B cell (primary cell): ENCODE data around the gene SLC25A29. TPM values are rescaled to one million over a fixed set of nuclear protein-coding genes. Genes with fewer than 3 reads are reported as not detected.

Source experiments
- ATAC-seq: fragments of 200-7000 bp; cut with Tn5 transposase; one replicate; pipeline ENCODE4 v1.10.0; 2021; ENCODE audit warnings: low read depth, mild to moderate bottlenecking, moderate number of reproducible peaks, moderate library complexity
- CTCF ChIA-PET: fragments of 350-600 bp; sonication (Branson Sonifier 250); formaldehyde crosslinking; loops from one replicate; lab custom pipeline; 2021; ENCODE audit warnings: antibody characterized with exemption, inconsistent platforms; lab: Charles Lee
- POLR2A ChIA-PET: fragments of 350-600 bp; sonication (Branson Sonifier 250); formaldehyde crosslinking; loops from one replicate; lab custom pipeline; 2021; ENCODE audit warnings: antibody characterized with exemption; lab: Charles Lee
- DNase-seq: peaks from one replicate; pipeline ENCODE4 v3.0.0; 2013
- H2AFZ ChIP-seq: 2 replicates; pipeline ENCODE4 v1.6.1; 2012; ENCODE audit warnings: mild to moderate bottlenecking, low read depth, low read length; ENCODE audit not compliant: insufficient read depth, poor library complexity, severe bottlenecking
- H3K27ac ChIP-seq, 2 donors: 1 replicate in 1 of 2; 2 replicates in 1 of 2; pipeline ENCODE4 v1.5.1; 2012 to 2013; ENCODE audit warnings: low read length in 2 of 2, mild to moderate bottlenecking in 2 of 2, moderate library complexity in 1 of 2
- H3K27me3 ChIP-seq, 4 experiments: fragments of 200-600 bp in 1 of 4; sonication (generic) in 1 of 4; replicated peaks in 1 of 4; 1 replicate in 2 of 4; 2 replicates in 2 of 4; pipeline versions ENCODE4 v1.6.1 to v1.7.0; 2013 to 2016; ENCODE audit warnings: low read length in 3 of 4, mild to moderate bottlenecking in 2 of 4, mixed read lengths in 1 of 4, moderate library complexity in 1 of 4; ENCODE audit not compliant: insufficient read depth in 4 of 4, control insufficient read depth in 3 of 4; ENCODE audit errors: control extremely low read depth in 1 of 4
- H3K36me3 ChIP-seq, 2 experiments: replicated peaks in 1 of 2; 1 replicate in 1 of 2; 2 replicates in 1 of 2; pipeline versions ENCODE4 v1.6.1 to v1.7.1; 2013; ENCODE audit warnings: low read length in 1 of 2; ENCODE audit not compliant: insufficient read depth in 2 of 2, control insufficient read depth in 1 of 2; ENCODE audit errors: control extremely low read depth in 1 of 2, extremely low read depth in 1 of 2
- H3K4me1 ChIP-seq, 2 donors: fragments of 200-600 bp in 1 of 2; sonication (generic) in 1 of 2; 1 replicate in 1 of 2; 2 replicates in 1 of 2; pipeline versions ENCODE4 v1.5.1 to v1.6.1; 2013 to 2017; ENCODE audit warnings: low read length in 2 of 2; ENCODE audit not compliant: control insufficient read depth in 2 of 2, insufficient read depth in 2 of 2
- H3K4me2 ChIP-seq: replicated peaks from 2 replicates; pipeline ENCODE3; 2012; ENCODE audit warnings: mild to moderate bottlenecking, low read depth, low read length; ENCODE audit not compliant: poor library complexity, severe bottlenecking
- H3K4me3 ChIP-seq, 5 experiments: fragments of 200-600 bp in 1 of 5; sonication (generic) in 1 of 5; 1 replicate in 3 of 5; 2 replicates in 2 of 5; pipeline versions ENCODE4 v1.5.1 to v1.7.0; 2011 to 2016; ENCODE audit warnings: low read length in 4 of 5, mild to moderate bottlenecking in 4 of 5, low read depth in 2 of 5, control low read depth in 1 of 5, moderate library complexity in 1 of 5; ENCODE audit not compliant: insufficient read depth in 1 of 5; ENCODE audit errors: control extremely low read depth in 1 of 5, extremely low read depth in 1 of 5
- H3K79me2 ChIP-seq: fragments of 200-600 bp; sonication (generic); one replicate; pipeline ENCODE4 v1.6.0; 2016; ENCODE audit warnings: low read length; ENCODE audit not compliant: control insufficient read depth, insufficient read depth
- H3K9ac ChIP-seq: fragments of 200-600 bp; sonication (generic); 2 replicates; pipeline ENCODE4 v1.6.1; 2017; ENCODE audit warnings: mild to moderate bottlenecking, low read length, moderate library complexity
- H3K9me3 ChIP-seq, 3 donors: one replicate each; pipeline versions ENCODE4 v1.6.1 to v1.7.1; 2013; ENCODE audit warnings: low read length in 2 of 3; ENCODE audit not compliant: control insufficient read depth in 2 of 3, insufficient read depth in 1 of 3; ENCODE audit errors: control extremely low read depth in 1 of 3
- H4K20me1 ChIP-seq: 2 replicates; pipeline ENCODE4 v1.6.0; 2012; ENCODE audit warnings: mild to moderate bottlenecking, low read length; ENCODE audit not compliant: insufficient read depth, control insufficient read depth, poor library complexity, severe bottlenecking
- H3K27ac Mint-ChIP-seq: one replicate; pipeline ENCODE4 v1.8.0; 2021; ENCODE audit warnings: mixed read lengths
- H3K27me3 Mint-ChIP-seq: one replicate; pipeline ENCODE4 v1.8.0; 2021; ENCODE audit warnings: mixed read lengths
- H3K4me1 Mint-ChIP-seq: one replicate; pipeline ENCODE4 v1.8.0; 2021; ENCODE audit warnings: mixed read lengths
- H3K4me3 Mint-ChIP-seq: one replicate; pipeline ENCODE4 v1.8.0; 2021; ENCODE audit warnings: mixed read lengths
- H3K9me3 Mint-ChIP-seq: one replicate; pipeline ENCODE4 v1.8.0; 2022; ENCODE audit warnings: mixed read lengths; ENCODE audit not compliant: insufficient read depth
- EZH2 ChIP-seq: IDR thresholded peaks from 2 replicates; pipeline ENCODE4 v1.6.1; 2012; ENCODE audit warnings: borderline replicate concordance, low read depth, mild to moderate bottlenecking, moderate library complexity, low read length; ENCODE audit not compliant: insufficient read depth, poor library complexity, severe bottlenecking
- WGBS: methylation state at CpG from one replicate; pipeline ENCODE4 v1.1.5; 2013; ENCODE audit warnings: missing lambda C conversion rate; ENCODE audit not compliant: insufficient coverage; 5-methylcytosine and 5-hydroxymethylcytosine counted together
- intact Hi-C: fragments of 100-400 bp; cut with micrococcal nuclease; formaldehyde crosslinking; loops from one replicate; pipeline ENCODE4 v1.10.0; 2022
- polyA plus RNA-seq: library from polyadenylated mRNA; depleted of rRNA; stranded (reverse); fragments of >200 nt; gene quantifications from 2 replicates; pipeline ENCODE4 v1.2.3, GENCODE V29; 2012
- total RNA-seq, 2 donors: library from RNA; stranded (reverse); fragments of 120-200 nt in 1 of 2; gene quantifications; 1 replicate in 1 of 2; 2 replicates in 1 of 2; pipeline versions ENCODE4 v1.2.3 to v1.2.4, GENCODE V29; 2013 to 2022
- TF ChIP-seq, protein P1 (sequence below): fragments of 200-600 bp; IDR thresholded peaks from one replicate; pipeline ENCODE4 v1.8.0; 2022; ENCODE audit warnings: antibody characterized with exemption, mild to moderate bottlenecking

SLC25A29 gene
- total and polyA plus RNA-seq, 2 donors (not counting 1 experiment from before 2014, with no cell fraction given): 15.1 to 99.9 TPM

DNA sequence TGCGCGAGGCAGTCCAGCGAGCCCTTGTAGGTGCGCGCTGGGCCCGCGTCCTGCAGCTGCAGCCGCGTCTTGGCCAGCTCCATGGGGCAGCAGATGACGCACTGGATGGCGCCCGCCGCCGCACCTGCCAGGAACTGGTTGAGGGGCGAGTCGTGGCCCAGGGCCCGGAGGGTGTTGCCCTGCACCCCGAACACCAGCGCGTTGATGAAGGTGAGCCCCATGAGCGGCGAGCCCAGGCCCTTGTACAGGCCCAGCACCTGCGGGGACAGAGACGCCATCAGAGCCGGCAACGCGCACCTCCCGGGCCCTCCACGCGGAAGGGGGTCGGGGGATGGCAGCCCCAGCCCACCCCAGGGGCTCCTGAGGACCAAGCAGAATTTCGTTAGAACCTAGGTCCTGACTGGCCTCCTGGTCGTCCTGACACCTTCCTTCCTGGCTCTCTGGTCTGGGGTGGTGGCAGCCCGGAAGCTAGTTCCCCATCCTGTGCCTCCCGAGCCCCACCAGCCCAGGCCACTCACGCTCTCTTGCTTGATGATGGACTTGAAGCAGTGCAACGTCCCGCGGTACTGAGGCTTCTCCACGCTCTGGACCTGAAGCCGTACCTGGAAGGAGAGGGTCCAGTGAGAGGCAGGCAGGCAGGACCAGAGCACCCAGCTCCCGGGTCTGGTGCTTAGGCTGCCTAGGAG is 13.3 kb downstream of the SLC25A29 start:
- Histone ChIP-seq H3K79me2 (no peaks in the 10 kb centered on the region), H3K36me3 (no peaks in the 10 kb centered on the region), H3K4me2 (no peak overlapping the region), H3K9ac (no peak overlapping the region), H2AFZ (no peak overlapping the region), H4K20me1 (no peaks in the 10 kb centered on the region), H3K27ac (no peak overlapping the region), H3K27me3 (no peaks in the 10 kb centered on the region), H3K4me3 (no peak overlapping the region), H3K9me3 (no peaks in the 10 kb centered on the region), H3K4me1 (peaks cover 26 to 45% of the 10 kb centered on the region in 2 donors)
- no peak overlapping the region for H3K27ac Mint-ChIP-seq
- intact Hi-C loops: no loop called here
- DNase-seq (no peak), ATAC-seq (no peak)
- ChIA-PET CTCF (interaction anchor here (1.8 to 2.0 kb wide), 2 partner anchors 10 to 25 kb away, joined by 5 to 7 read pairs; no protein-coding TSS in a partner anchor), POLR2A (interaction anchor here (0.6 kb wide), 1 partner anchor 45 kb away, joined by 4 read pairs; no protein-coding TSS in a partner anchor)
- no peaks in the 10 kb centered on the region for H3K27me3 Mint-ChIP-seq
- WGBS: 98% methylated on average over 42 of the region's 42 CpGs
- H3K9me3 Mint-ChIP-seq: no peaks in the 10 kb centered on the region
- H3K4me3 Mint-ChIP-seq: no peak overlapping the region
- peaks cover 40% of the 10 kb centered on the region for H3K4me1 Mint-ChIP-seq
- TF ChIP-seq, protein P1, sequence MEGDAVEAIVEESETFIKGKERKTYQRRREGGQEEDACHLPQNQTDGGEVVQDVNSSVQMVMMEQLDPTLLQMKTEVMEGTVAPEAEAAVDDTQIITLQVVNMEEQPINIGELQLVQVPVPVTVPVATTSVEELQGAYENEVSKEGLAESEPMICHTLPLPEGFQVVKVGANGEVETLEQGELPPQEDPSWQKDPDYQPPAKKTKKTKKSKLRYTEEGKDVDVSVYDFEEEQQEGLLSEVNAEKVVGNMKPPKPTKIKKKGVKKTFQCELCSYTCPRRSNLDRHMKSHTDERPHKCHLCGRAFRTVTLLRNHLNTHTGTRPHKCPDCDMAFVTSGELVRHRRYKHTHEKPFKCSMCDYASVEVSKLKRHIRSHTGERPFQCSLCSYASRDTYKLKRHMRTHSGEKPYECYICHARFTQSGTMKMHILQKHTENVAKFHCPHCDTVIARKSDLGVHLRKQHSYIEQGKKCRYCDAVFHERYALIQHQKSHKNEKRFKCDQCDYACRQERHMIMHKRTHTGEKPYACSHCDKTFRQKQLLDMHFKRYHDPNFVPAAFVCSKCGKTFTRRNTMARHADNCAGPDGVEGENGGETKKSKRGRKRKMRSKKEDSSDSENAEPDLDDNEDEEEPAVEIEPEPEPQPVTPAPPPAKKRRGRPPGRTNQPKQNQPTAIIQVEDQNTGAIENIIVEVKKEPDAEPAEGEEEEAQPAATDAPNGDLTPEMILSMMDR: no peak
- no peak for TF ChIP-seq EZH2

DNA sequence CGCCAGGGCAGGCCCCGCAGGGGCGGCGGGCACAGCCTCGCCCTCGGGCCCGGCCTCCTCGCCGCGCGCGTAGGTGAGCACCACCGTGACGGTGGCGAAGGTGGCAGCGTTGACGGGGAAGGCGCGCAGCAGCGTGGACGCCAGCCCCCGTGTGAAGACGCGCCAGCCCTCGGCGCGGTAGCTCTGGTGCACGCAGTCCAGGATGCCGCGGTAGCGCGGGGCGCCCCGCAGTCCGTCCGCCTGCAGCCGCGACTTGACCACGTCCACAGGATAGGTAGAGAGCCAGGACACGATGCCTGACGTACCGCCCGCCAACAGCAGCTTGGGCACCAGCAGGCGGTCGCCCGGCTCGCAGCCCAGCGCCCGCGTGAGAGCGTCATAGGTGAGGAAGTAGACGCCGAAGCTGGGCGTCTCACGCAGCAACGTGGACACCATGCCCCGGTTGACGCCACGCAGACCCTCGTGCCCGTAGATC is 13.9 kb downstream of the SLC25A29 start:
- 99% methylated on average over 61 of the region's 61 CpGs for WGBS
- Histone ChIP-seq H3K79me2 (no peaks in the 10 kb centered on the region), H4K20me1 (no peaks in the 10 kb centered on the region), H3K4me2 (no peak overlapping the region), H3K4me1 (peaks cover 21 to 40% of the 10 kb centered on the region in 2 donors), H3K9ac (no peak overlapping the region), H3K4me3 (no peak overlapping the region), H3K27ac (no peak overlapping the region), H3K36me3 (no peaks in the 10 kb centered on the region), H3K27me3 (no peaks in the 10 kb centered on the region), H2AFZ (no peak overlapping the region), H3K9me3 (no peaks in the 10 kb centered on the region)
- CTCF ChIA-PET: interaction anchor here (1.8 kb wide), 1 partner anchor 9 kb away, joined by 5 read pairs; no protein-coding TSS in a partner anchor
- H3K4me3 Mint-ChIP-seq: no peak overlapping the region
- POLR2A ChIA-PET: no interaction called here
- H3K4me1 Mint-ChIP-seq: peaks cover 35% of the 10 kb centered on the region
- intact Hi-C loops: no loop called here
- no peak overlapping the region for H3K27ac Mint-ChIP-seq
- TF ChIP-seq, protein P1: no peak
- no peak for TF ChIP-seq EZH2
- ATAC-seq (no peak), DNase-seq (no peak)
- H3K9me3 Mint-ChIP-seq: no peaks in the 10 kb centered on the region
- no peaks in the 10 kb centered on the region for H3K27me3 Mint-ChIP-seq
